Measurements from ENCODE around the gene TMEM250.

The TMEM250 gene

GRCh38 chr9:136148766-136149165 is 30.1 kb upstream of the TMEM250 start:
- intact Hi-C loops (cut with DNase I) = no loop called here
- no peak for DNase-seq

- DNase-seq = no peak
- intact Hi-C loops (cut with DNase I) = no loop called here
These were observed 29.4 kb upstream of the TMEM250 start for GRCh38 chr9:136147890-136148714.

GRCh38 chr9:136147038-136147889 is 28.6 kb upstream of the TMEM250 start:
- intact Hi-C loops (cut with DNase I) = no loop called here
- DNase-seq = no peak

- intact Hi-C loops (cut with DNase I) = no loop called here
- DNase-seq = no peak
These were observed 27.7 kb upstream of the TMEM250 start for GRCh38 chr9:136146126-136147037.

GRCh38 chr9:136145580-136145979 is 26.9 kb upstream of the TMEM250 start:
- intact Hi-C loops (cut with DNase I) = no loop called here
- no peak for DNase-seq

GRCh38 chr9:136144450-136144849 is 25.8 kb upstream of the TMEM250 start:
- intact Hi-C loops (cut with DNase I) = loop anchor here (5.0 kb wide), 1 partner anchor 148 kb away; no protein-coding TSS in a partner anchor

GRCh38 chr9:136143215-136144001 is 24.7 kb upstream of the TMEM250 start:
- intact Hi-C loops (cut with DNase I) = loop anchor here (5.0 kb wide), 1 partner anchor 149 kb away; no protein-coding TSS in a partner anchor
- no peak for DNase-seq

More at GRCh38 chr9:136144450-136144849, 25.8 kb upstream of the TMEM250 start:
- no peak for DNase-seq

- DNase-seq = no peak
- intact Hi-C loops (cut with DNase I) = loop anchor here (5.0 kb wide), 1 partner anchor 149 kb away; no protein-coding TSS in a partner anchor
These were observed 24.2 kb upstream of the TMEM250 start for GRCh38 chr9:136142859-136143214.

GRCh38 chr9:136142414-136142796 is 23.7 kb upstream of the TMEM250 start:
- no peak for DNase-seq
- intact Hi-C loops (cut with DNase I) = loop anchor here (5.0 kb wide), 1 partner anchor 150 kb away; no protein-coding TSS in a partner anchor

GRCh38 chr9:136141682-136142413 is 23.2 kb upstream of the TMEM250 start:
- intact Hi-C loops (cut with DNase I) = loop anchor here (5.0 kb wide), 1 partner anchor 150 kb away; no protein-coding TSS in a partner anchor
- no peak for DNase-seq

GRCh38 chr9:136140966-136141365 is 22.3 kb upstream of the TMEM250 start:
- DNase-seq = no peak
- intact Hi-C loops (cut with DNase I) = loop anchor here (5.0 kb wide), 1 partner anchor 151 kb away; no protein-coding TSS in a partner anchor

- no peak for DNase-seq
- intact Hi-C loops (cut with DNase I) = loop anchor here (5.0 kb wide), 1 partner anchor 152 kb away; no protein-coding TSS in a partner anchor
These were observed 21.4 kb upstream of the TMEM250 start for GRCh38 chr9:136140046-136140445.

- peak in 3 of 42 donors; percentile 16 to 29 (median 26) for DNase-seq
- intact Hi-C loops (cut with DNase I) = no loop called here
These were observed 19.9 kb upstream of the TMEM250 start for GRCh38 chr9:136138566-136138965.

GRCh38 chr9:136137321-136138265 is 18.9 kb upstream of the TMEM250 start:
- intact Hi-C loops (cut with DNase I) = no loop called here
- no peak for DNase-seq

- no peak for DNase-seq
- intact Hi-C loops (cut with DNase I) = no loop called here
These were observed 17.7 kb upstream of the TMEM250 start for GRCh38 chr9:136136127-136136925.
